Erythroblast (primary cell): ENCODE data around the gene TOX2.
A peak's percentile ranks its signal among the peaks of the same experiment; 100 is the strongest.

Source experiments
- DNase-seq, 2 experiments: peaks; one replicate each; lab custom pipeline; 2025; lab: John Stamatoyannopoulos, UW
- GATA1 ChIP-seq: IDR thresholded peaks from 2 replicates; pipeline ENCODE4 v1.6.1; 2011; ENCODE audit warnings: low read depth, mild to moderate bottlenecking, control low read depth, low read length, moderate library complexity
- POLR2A ChIP-seq: IDR thresholded peaks from 2 replicates; pipeline ENCODE4 v1.6.1; 2011; ENCODE audit warnings: mild to moderate bottlenecking, low read length

TOX2 gene

GRCh38 chr20:43963872-43964791 lies 49.5 kb downstream of the TOX2 start:
- TF ChIP-seq GATA1, result no peak
- TF ChIP-seq POLR2A, result no peak
- no peak for DNase-seq

DNA sequence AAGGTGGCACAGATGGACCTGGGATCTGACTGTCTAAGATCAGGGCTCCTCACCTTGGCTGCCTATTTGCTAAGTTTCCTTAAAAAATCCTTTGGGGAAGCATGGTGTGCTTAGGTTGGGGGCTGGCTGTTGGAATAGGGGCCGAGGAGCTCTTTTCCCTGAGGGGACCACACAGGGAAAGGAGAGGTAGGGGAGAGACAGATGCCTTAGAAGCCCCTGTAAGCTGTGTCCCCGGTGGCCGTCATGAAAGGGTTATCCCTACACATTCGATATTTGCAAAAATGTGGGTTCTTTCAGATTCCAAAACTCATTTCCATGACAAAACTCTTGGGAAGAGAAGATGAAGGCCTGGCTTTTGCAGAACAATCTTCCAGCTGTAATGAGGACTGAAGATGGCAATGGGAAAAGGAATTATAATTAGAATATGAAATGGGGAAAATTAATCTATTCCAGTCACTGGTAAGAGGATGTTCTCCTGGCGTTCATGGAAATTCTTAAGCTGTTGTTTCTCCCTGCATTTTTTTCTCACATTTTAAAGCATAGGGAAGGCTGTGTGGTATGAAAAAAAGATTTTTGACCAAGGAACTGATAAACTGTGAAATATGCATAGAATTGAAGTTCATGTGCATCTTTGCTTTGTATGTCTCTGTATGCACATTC lies 53.8 kb downstream of the TOX2 start:
- TF ChIP-seq POLR2A, result no peak
- no peak for TF ChIP-seq GATA1
- no peak for DNase-seq

DNA sequence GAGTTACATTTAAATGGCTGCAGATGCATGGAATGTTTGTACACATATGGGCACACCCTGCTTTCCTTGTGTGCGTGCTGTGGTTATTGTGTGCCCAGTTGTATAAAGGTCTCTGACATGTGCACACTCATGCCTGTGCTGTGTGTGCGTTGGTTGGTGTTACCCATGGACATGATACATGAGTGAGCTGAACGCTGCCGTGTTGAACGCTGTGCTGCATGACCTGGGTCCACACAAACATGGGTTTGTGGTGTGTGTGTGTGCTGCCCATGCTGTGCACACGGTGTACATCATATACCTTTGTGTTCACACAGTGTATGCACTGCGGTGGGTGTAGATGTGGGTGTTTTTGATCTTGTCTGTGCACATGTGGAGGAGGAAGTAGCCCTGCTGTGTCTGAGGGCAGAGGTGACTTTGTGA lies 54.4 kb downstream of the TOX2 start:
- no peak for DNase-seq
- TF ChIP-seq POLR2A, result no peak
- TF ChIP-seq GATA1, result no peak

DNA sequence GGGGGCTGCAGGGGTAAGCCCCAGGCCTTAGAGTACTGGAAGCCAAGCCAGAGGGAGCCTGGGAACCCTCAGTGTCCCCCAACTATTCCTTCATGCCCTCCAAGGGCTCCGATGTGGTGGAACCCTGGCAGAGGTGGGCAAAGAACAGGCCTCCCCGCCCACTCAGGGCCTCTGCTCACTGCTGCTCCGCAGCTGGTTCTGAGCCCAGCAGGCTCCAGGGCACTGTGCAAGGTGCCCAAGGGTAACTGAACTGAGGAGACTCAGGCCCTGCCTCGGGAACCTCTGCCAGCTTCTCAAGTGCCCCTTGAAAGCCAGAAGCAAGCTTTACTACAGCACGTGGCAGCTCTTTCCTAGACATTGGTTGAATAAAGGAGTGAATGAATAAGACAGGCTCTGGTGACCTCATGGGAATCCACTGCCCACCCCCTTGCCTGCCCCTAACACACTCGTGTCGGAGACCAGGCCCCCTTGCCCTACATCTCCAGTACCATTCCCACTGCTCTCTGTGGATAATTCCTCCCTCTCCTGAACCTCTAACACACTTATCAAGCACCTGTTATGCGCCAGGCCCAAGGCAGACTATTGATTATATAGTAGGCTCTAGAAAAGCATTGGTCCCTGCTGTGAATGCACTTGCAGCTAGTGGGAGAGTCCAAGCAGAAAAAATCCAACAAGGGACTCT lies 55.0 kb downstream of the TOX2 start:
- DNase-seq, result no peak
- no peak for TF ChIP-seq GATA1
- TF ChIP-seq POLR2A, result no peak

DNA sequence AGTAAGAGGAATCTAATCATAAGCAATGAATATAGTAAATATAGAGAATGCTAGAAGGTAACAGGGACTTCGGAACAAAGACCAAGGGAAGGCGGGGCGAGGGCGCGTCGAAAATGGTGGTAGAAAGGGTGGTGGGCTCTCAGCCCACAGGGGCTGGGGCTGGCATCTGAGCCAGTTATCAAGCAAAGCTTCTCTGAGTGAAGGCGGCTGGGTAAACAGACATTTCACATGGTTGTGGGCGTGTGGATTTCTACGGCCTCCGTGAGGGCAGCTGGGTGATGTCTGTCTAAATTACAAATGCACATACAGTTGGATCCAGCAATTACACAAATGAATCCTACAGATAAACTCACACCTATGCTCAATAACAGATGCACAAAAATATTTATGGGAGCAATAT lies 56.6 kb downstream of the TOX2 start:
- no peak for DNase-seq
- no peak for TF ChIP-seq GATA1
- TF ChIP-seq POLR2A, result no peak

DNA sequence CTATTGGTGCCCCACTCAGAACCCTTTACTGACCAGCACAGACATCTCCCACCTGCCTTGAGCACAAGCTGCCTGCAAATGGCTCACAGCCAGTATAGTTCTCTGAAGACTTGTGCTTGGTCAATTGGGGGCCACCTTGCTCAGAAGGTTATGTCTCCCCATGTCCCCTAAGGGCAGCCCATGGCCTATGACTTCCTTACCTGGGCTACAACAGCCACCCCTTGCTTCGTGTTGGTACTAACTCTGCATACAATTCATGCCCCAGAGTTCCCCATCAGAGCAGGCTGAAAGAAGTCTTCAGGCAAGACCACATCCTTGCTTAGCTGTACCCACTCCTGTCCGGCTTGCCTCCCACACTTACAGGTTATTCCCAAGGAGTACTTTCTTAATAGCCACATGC lies 57.4 kb downstream of the TOX2 start:
- no peak for DNase-seq
- TF ChIP-seq GATA1, result no peak
- TF ChIP-seq POLR2A, result no peak

DNA sequence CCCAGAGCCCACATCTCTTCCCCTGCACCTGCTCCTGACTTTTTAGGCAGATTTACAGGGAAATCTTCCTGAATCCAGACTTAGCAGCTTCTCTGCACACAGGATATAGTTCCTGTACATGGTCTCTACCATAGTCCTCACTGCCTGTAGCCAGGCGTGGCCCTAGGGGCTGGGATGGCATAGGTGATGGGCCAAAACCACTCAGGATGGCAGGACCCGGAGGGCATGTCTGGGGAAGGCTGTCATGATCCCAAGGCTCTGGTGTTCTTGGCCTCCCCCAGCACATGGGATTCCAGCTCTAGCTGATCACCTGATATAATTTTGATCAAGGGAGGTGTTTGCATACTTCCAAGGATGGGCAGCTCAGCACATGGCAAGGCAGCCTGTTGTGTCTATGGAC lies 58.0 kb downstream of the TOX2 start:
- TF ChIP-seq POLR2A (no peak), GATA1 (no peak)
- no peak for DNase-seq

DNA sequence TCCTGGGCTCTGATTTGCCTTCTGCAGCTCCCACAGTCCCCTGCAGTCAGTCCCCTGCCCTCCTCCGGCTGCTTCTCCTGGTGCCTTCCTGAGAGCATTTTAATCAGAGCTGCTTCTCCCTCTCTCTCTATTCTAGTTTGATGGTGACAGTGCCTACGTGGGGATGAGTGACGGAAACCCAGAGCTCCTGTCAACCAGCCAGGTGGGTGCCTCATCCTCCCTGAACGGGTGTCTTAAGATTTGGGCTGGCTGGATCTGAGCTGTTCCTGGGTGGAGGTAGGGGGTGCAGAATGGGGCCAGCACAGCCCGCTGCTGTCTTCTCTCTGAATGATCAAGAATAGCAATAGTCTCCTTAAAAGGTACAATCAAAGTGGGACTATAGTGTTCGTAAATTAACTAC lies 58.6 kb downstream of the TOX2 start:
- TF ChIP-seq GATA1 (no peak), POLR2A (no peak)
- DNase-seq, result no peak

- TF ChIP-seq GATA1, result no peak
- TF ChIP-seq POLR2A, result no peak
- DNase-seq, result no peak
Observed at GRCh38 chr20:43973671-43974450, 59.2 kb downstream of the TOX2 start.

DNA sequence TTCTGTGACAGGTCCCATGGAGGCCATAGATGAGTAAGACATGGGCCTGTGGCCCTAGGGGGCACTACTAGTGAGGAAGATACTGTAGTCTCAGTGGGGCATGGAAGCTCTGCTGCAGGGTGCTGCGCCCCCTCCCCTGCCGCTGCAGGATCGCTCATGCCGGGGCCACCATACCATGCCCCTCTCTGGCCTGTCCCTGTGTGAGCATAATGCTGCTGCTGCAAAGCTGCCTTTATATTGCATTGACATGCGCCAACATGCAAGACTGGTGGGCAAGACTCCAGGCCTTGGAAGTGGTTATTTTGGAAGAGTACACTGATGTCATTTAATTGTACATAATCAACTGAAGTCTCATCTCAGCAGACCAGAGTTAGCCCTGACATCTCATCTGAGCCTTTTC lies 60.0 kb downstream of the TOX2 start:
- DNase-seq, result no peak
- no peak for TF ChIP-seq GATA1
- TF ChIP-seq POLR2A, result no peak

DNA sequence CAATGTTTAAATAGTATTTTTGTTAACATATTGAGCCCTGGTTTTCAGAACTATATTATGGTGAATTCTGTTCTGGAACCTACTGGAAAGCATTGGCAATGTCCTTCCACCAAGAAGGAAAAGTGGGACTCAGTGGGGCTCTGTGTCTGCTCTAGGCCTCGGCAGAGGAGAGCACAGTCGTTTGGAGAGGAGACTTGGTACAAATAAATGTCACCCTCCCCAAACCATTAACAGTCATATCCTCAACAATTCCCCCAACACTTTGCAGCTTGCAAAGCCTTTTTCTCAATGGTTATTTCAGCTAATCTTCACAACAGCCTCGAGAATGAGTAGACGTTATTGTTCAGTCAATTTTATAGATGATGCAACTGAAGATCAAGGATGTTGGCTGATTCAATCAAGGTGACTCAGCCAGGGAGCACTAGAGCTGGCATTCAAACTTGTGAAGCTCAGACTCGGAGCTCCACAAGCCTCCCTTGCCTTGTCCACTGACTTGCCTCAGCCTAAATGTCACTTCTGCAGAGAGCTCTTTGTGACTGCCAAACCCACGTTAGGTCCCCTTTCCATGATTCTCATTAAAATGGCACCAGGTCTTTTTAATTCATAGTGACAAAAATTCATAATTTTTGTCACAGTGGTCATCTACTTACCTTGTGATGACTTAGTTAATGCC lies 60.6 kb downstream of the TOX2 start:
- no peak for TF ChIP-seq GATA1
- TF ChIP-seq POLR2A, result no peak
- DNase-seq, result peak in 1 of 2 experiments; percentile 55

GRCh38 chr20:43976547-43976946 lies 61.9 kb downstream of the TOX2 start:
- no peak for DNase-seq
- TF ChIP-seq GATA1 (no peak), POLR2A (no peak)

GRCh38 chr20:43977252-43977651 lies 62.6 kb downstream of the TOX2 start:
- no peak for DNase-seq
- no peak for TF ChIP-seq POLR2A
- TF ChIP-seq GATA1, result no peak
